NCI-H226 (cell line): ENCODE data around the gene MEN1.

Source experiments
- DNase-seq: peaks from one replicate; pipeline ENCODE4 v3.0.0-alpha.2; 2015

MEN1 gene

DNA sequence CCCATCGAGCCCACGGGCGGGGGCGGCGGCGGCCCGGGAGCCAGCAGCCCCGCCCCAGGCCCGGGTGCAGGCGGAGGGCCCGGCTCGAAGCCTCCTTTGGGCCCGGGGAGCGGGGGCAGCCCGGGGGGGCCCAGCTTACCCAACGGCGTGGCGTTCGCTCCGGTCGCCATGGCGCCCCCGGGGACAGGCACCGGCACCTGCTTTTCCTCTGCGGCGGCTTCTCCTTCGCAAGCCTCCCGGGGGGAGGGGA, 32.2 kb downstream of the MEN1 start:
- no peak for DNase-seq

DNA sequence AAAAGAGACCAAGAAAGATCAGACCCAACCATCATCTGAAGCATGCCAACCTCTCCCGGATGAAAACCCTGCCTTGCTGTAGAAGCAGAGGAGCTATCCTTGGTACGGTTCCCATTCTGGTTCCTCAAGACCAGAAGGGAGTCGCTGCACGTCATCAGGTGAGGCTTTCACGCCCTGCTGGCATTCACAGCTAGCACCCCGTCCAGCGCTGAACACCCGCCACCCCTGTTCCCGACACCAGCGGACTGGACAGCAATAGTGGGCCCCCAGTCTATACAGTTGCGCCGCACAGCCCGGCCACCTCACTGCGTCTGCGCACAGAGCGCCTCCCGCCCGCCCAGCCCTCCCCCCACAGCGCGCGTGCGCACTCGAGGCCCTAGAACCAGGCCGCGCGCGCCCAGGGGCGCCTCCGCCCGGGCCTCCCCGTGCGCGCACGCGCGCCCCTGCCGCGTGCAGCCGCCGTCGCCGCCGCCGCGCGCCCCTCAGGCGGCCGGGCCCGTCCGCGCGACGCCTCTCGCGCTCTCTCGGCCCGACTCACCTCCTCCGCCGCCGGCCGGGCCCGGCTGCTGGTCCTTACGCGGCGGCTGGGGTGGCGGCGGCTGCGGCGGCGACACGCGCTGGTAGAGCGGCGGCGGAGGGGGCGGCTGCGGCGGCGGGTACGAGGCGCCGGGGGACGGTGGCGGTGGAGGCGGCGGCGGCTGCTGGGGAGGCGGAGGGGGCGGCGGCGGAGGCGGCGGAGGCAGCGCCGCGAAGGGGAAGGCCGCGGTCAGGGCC, 32.7 kb downstream of the MEN1 start:
- peak; percentile 65 for DNase-seq

DNA sequence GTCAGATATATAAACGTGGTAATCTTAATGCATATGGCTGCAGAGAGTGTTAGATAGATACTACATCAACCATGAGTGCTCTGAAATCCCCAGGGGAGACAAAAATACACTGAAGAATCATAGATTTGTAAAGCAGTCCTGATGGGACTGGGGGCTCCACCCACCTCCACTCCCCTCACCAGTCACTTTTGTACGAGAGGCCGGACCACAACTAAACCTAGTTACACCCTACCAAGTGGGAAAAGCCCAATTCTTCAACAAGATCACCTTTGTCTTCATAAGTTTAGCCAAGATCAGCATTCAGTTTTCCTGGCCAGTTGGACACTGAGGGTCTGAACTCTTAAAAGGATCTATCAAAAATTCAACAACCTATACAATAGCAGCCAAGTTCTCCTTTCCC, 33.5 kb downstream of the MEN1 start:
- DNase-seq = no peak

DNA sequence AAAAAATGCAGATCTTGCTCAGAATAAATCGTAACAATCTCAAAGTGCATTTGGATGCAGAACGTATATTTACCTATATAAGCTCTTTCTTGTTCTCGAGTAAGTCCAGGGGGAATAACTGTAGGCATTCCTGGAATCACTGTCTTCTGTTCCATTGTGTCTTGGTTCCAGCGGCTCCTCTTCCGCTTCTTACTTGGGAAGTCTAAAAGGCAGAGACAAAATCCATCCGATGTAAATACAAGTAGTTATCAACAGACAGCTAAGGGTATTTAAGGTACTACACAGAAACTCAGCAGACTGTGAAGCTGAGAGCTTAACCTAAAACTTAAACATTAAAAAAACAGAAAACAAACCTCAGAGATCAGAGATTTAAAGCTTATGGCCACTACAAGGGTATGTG, 33.9 kb downstream of the MEN1 start:
- DNase-seq = no peak

DNA sequence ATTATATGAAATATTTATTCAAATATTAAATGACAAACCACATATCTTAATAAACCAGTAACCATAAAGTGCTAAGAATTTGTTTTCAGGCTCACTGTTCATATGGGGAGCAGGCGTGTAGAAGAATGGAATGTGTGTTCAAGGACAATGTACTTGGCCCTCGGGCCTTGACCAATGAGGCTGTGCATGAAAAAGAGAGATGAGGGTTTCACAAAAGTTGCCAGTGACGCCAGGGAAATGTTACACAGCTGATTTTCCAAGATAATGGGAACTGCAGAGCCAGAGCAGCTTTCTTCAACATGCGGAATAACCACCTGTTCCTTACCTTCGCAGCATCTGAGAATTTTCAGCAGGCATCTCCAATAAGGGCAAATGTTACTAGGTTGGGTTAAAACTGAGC, 36.2 kb downstream of the MEN1 start:
- DNase-seq = no peak

DNA sequence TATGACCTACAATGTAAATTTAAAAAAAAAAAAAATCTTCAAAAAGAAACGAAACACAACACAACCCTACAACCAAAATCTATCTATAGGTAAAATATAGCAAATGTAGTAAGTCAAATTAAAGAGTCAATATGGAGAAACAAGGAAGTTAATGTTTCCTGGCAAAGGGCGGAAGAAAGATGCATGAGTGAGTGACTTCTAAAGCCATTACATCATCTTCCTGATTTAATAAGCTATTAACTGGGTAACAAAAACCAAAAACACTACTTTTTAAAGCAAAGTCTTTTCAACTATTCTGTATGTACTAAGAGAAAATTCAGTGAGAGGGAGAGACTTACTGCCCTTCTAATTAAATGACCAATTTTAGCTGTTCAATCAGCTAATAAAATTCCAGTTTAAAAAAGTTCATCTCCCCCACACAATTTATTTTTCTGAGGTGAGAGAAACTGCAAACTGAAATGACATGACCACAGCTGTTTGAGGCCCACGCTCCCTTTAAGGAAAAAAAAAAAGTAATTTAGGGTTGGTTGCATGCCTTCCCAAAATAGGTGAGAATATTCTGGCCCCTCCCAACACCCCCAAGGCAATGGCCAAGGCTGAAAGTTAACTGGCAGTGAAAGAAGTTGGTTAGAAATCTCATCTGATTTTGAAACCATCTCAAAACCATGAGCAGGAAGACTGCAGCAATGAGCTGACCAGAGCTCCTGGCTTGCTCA, 37.9 kb downstream of the MEN1 start:
- DNase-seq = no peak

DNA sequence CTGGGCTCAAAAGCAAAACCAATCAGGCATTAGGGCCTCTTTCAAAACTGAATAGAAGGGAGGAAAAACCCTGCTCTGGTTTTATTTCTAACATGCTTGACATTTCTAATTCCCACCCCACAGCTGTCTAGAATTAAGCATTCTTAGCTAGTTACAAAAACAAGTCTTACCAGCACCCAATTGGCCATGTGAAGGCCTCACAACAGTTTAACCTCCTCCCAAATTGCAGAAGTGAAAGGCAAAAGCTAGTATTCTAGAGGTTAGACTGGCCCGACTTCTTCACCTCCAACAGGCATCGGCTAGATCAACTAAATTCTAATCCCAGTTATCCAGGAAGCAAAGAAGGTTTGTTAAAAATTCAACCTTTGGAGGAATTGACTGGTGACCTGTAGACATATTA, 38.5 kb downstream of the MEN1 start:
- no peak for DNase-seq

DNA sequence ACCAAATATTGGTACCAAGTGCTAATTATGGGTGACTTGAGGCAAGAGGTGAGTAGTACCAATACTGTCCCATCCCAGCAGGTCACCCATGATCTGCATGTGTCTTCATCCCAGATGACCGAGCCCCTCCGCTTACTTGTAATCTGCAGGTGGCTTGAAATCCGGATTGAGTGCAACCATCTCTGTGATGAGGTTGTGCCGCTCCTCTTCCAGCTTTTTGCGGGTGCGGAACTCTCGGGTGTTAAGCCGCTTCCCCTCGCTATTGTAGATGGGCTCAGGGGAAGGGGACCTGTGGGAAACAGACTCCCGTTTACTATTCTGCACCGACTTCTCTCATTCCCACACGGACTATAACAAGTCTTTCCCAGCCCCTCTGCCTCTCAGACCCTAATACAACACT, 40.2 kb downstream of the MEN1 start:
- DNase-seq = no peak

DNA sequence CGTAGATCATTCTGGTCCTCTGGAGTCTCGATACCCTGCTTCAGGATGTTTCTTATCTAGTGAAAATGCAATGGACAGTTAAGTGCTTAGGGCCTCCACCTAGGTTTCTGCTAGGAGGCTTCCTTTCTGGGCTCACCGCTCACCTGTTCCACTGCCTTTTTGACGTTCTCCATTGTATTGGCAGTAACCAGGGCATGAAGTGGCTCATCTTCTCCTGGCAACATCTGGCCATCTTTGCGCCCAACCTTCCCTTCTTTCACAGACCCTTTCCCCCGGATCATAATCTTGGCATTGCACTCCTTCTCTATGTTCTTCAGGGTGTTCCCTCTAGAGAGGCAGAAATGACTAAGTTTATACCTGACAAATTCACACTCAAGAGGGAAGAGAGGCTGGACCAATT, 41.1 kb downstream of the MEN1 start:
- no peak for DNase-seq

DNA sequence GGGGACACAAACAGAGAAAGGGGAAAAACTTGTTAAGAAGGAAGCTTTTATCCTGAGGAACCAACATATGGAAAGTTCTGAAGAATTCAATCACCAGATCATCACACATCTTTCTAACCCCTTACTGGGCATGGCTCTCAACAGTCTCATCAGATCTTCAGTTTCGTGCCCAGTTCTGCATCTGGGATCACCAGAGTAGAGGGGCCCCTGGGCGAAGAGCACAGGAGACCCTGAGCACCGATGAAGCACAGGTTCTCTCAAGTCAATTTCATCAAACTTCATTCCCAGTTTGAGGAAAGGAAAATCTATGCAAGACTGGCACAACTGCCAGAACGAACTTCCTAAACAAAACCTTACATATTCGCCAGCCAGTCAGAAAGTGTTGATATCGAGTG, 42.1 kb downstream of the MEN1 start:
- no peak for DNase-seq

DNA sequence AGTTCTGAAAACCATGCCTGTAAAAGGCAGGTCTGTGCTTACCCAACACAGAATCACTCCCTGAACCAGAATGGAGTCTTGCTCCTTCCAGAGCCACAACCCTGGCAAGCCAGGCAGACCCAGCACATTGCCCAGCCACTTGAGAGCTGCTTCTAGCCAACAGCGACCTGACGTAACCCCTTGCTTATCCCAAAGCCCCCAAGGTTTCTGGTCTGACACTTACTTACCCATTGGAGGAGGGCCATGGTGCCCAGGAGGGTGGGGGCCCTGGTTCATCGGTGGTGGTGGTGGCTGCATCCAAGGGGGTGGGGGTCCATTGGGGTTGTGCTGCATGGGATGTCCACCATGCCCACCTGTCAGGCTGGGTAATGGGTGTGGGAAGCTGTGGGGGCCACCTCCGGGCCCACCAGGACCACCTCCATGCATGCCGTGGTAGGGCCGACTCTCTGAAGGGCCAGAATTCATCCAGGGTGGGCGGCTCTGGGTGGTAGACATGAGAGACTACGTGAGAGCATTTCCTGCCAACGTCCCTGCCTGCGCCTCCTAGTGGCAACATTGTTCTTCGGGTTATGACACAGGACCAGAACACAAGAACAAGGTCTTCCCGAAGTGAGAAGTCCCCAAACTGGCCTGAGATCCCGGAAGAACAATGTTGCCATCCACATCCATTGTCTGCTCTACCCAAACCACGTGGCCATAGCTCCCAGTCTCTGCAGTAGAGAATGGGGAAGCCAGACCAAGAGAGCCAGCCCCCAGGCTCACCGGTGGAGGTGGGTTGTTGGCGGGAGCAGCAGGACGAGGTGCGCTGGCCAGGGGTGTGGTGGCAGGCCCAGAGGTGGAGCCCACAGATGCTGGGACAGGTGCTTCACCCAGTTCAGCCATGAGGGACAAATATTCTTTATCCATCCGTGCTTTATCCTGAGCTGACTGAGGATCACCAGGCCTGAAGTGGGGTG, 42.7 kb downstream of the MEN1 start:
- DNase-seq = peak; percentile 48

DNA sequence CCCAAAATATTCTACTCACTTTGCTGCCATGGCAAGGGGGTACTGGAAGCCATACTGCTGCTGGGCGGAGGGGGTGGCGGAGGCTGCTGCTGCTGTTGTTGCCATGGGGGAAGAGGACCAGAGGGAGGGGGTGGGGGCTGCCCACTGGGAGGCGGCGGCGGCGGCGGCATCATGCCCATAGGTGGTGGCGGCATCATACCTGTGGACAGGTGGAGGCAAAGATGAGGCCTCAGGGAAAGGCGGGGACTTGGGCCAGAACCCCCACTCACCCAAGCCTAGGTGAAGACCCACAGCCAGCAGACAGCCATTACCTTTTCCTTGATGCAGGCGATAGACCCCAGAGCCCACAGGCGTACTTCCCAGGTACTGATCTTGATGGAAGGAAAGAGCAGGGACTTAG, 43.5 kb downstream of the MEN1 start:
- DNase-seq = no peak

DNA sequence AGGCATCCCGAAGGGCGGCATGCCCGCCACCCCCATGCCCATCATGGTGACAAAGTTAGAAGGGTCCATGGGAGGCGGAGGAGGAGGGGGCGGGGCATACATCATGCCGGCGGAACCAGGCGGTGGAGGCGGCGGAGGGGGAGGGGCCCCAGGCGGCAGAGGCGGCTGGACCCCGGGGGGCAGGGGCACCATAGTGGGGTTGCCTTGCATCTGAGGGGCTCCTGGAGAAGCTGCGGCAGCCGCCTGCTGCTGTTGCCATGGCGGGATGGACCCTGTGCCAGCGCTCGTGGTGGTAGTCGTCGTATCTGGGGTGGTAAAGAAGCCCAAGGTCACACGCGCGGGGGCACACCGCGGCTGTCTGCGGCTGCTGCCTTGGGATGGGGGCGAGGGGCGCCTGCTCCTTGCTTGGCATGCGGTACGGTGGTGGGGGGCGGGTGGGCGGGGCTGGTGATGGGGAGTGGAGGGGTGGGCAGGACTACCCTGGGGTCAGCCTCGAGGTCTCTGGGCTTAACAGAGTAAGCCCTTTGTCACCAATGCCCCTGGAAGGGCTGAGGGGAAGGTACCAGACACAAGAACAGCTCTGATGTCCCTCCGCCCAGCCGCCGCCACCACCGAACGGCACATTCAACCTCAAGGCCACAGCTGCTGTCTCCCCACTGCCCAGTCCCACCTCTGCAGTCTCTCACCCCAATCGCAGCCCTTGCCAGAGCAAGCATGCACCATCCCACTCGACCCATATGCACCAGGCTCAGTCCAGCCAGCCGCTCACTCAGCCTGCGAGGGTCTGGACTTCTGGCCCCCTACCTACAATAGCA, 44.3 kb downstream of the MEN1 start:
- DNase-seq = no peak

DNA sequence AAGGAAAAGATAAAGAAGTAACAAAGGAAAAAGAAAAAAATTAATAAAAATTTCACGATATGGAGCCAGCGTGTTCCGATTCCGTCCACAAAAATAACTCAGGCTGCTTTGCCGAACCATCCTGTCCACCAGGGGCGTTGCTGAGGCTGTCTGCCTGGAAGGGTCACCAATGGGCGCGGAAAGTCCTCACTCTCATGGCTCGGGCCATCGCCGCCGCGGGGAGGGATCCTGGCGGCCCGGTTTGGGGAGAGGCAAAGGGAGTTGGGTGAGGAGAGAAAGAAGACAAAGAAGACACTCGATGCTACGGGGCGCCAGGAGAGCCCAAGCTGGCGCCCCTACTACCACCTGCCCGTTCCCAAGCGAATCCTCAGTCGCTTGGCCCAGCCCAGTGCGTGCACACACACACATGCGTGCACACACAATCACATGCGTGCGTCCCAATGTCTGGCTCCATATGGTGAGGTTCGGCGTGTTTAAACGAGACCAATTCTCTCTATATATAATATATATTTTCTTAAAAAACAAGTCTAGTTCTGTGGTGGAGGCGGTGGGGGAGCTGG, 45.0 kb downstream of the MEN1 start:
- DNase-seq = no peak

DNA sequence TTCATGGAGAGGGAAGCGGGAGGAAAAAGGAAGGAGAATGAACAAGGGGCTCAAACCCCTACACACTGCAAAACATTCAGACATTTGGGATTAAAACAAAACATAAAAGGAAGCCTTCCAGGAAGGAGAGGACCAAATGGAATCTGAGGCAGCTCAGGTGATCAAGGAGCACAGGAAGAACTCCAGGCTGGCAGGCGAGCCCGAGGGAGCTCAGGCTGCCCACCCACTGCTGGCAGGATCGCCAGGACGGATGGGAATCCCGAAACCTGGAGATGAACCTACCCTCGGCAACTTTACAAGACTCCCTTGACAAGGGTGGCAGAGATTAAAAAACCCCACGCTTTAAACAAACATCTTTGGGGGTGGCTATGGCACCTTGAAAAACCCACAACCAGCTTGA, 45.6 kb downstream of the MEN1 start:
- no peak for DNase-seq

DNA sequence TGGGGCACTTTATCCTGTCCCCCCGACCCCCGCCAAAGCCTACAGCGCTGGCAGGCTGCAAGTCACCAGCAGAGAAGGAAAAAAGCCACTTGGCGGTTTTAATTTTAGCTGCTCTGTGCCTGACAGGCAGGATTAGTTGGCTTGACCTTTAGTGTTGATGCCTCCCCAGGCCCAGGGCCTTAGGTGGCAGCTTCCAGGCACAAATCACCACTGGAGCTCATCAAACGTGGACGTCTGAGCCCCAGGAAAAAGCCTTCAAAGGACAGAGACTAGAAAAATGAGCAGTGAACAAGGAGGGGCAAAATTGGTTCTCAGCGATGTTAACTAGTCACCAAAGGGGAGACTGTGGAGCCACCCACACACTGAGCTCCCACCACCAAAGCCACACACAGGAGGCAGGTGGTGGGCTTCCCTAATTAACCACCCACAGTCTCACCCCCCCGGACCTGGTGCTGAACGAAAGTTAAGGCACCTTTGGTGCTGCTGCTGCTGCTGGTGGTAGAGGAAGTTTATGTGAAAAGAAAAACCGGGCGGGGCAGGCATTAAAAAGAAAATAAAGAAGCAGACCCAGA, 46.2 kb downstream of the MEN1 start:
- DNase-seq = no peak

DNA sequence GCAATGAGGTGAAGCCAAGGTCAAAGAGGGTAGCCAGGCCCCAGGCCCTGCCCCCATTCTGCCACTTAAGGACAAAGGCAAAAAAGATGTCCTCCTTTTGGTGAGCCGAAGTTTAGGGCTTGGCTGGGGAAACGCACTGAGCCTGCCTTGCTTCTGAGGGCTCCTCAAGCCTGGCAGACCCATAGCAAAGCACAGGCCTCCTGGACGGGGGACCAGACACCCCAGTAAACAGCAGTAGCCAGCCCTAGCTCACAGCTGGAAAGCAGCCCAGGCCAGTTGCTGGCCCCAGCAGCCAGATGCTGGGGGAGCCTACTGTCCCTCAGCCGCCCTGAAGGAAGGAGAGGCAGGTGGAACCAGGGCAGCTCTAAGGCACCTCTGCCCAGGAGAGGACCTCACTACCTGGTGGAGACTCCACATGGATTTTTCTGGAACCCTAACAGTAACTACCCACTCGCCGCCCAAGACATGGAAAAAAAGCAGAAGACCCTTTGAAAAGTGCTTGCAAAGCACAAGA, 46.8 kb downstream of the MEN1 start:
- no peak for DNase-seq

DNA sequence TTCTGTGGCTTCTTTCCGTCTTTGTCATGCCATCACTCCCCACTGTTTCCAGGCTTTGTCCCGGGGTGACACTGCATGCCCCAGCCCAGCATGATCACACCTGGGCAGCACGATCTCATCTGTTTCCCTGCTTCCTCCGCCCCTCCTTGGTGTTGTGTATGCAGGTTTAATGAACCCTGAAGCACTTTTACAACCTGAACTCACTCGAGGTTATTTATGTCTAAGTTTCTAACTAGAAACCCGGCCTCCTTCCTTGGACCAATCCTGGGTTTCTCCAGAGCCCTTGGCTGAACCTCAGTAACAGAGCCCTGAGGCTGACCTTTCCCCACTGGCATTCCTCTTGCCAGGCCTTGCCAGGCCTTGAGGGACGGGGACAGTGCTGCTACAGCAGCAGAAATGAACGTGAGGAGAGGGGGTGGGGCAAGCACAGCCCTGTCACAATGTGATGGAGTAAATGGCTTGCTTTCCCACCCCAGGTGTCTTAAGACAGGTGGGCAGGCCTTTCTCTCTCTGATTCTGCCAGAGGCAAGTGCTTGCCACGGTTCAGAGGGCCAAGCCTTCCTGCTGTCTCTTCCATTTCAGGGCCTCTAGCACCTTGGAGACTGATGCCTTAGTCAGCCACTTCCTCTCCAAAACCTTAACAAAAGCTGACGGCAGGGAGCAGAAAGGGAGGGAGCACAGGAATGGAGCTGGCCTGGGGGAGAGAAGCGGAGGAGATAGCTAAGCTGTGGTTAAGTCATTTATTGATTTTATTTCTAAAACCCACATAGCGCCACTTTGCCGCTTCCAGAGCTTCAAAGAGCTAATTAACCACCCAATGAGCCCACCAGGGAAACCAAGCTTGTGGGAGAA, 47.5 kb downstream of the MEN1 start:
- peak; percentile 54 for DNase-seq

DNA sequence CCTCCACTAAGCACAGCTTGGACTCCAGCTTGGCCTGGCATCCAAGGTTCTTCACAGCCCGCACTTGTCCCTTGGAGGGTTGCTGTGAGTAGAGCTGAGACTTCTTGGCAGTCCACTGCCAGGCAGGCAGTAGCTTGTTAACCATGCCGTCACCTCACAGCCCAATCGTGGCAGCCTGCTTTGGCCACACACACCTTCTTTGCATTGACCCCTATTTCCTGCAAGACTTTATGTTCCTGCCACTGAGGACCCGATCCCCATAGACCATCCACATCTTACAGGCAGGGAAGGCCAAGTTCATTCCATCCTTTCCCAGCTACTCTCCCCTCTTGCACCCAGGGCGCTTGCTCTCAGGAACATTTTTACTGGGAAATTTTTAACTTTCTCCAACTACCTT, 48.1 kb downstream of the MEN1 start:
- DNase-seq = no peak

DNA sequence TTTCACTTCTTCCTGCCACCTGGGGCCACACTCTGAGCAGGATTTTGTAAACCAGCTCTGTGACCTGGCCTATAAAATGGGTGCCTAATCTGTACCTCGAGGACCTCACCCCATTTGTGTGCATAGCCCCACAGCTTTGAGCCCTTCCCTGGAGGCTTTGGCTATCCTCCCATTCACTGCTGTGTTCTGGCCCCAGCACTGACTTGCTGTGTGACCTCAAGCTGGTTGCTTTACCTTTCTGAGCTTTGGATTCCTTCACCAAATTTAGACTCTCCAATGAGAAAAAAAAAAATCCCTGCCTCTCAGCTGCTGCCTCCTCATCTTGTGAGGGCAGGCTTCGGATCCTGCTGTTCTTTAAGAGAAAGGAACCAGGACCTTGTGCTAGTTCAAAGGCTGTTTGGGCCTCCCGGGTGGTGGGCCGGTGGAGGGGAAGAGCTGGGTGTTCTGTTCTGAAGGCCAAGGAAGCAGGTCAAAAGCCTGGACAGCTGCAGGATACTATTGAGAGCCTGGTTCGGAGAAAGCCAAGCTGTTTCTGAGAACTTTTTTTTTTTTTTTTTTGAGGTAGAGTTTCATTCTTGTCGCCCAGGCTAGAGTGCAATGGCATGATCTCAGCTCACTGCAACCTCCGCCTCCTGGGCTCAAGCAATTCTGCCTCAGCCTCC, 49.5 kb downstream of the MEN1 start:
- DNase-seq = no peak
